ENCODE results near the gene FXYD5. TPM values are rescaled to one million over a fixed set of nuclear protein-coding genes. Genes with fewer than 3 reads are reported as not detected.

Gene FXYD5
- total RNA-seq, 1 donor from 2014 or later: 81.0 TPM

DNA sequence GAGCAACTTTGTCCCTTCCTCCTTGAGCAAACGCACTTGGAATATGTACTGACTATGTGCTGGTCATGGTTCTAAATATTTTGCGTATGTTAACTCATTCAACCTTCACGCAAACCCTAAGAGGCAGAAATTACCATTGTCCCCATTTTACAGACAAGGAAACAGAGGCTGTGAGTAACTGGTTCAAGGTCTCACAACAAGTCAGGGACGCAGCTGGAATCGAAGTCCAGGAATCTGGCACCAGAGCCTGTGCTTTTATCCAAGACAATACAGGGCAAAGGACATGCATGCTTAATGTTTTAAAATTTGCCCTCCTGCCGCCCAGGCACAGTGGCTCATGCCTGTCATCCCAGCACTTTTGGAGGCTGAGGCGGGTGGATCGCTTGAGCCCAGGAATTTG is 5.1 kb downstream of the FXYD5 start:
- Mint-ChIP-seq H3K9me3 (ENCODE audit: unreplicated experiment) (peaks cover 12% of the 10 kb centered on the region), H3K4me1 (ENCODE audit: unreplicated experiment) (peaks cover 22% of the 10 kb centered on the region), H3K36me3 (ENCODE audit: unreplicated experiment) (peaks cover 27% of the 10 kb centered on the region), H3K4me3 (ENCODE audit: unreplicated experiment) (no peak overlapping the region), H3K27ac (ENCODE audit: unreplicated experiment) (no peak overlapping the region), H3K27me3 (ENCODE audit: unreplicated experiment) (no peaks in the 10 kb centered on the region)
- no peak for DNase-seq (ENCODE audit: extremely low spot score, unreplicated experiment)
- TF ChIP-seq, protein P1, sequence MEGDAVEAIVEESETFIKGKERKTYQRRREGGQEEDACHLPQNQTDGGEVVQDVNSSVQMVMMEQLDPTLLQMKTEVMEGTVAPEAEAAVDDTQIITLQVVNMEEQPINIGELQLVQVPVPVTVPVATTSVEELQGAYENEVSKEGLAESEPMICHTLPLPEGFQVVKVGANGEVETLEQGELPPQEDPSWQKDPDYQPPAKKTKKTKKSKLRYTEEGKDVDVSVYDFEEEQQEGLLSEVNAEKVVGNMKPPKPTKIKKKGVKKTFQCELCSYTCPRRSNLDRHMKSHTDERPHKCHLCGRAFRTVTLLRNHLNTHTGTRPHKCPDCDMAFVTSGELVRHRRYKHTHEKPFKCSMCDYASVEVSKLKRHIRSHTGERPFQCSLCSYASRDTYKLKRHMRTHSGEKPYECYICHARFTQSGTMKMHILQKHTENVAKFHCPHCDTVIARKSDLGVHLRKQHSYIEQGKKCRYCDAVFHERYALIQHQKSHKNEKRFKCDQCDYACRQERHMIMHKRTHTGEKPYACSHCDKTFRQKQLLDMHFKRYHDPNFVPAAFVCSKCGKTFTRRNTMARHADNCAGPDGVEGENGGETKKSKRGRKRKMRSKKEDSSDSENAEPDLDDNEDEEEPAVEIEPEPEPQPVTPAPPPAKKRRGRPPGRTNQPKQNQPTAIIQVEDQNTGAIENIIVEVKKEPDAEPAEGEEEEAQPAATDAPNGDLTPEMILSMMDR (IDR thresholded peaks at IDR 0.05): no peak

DNA sequence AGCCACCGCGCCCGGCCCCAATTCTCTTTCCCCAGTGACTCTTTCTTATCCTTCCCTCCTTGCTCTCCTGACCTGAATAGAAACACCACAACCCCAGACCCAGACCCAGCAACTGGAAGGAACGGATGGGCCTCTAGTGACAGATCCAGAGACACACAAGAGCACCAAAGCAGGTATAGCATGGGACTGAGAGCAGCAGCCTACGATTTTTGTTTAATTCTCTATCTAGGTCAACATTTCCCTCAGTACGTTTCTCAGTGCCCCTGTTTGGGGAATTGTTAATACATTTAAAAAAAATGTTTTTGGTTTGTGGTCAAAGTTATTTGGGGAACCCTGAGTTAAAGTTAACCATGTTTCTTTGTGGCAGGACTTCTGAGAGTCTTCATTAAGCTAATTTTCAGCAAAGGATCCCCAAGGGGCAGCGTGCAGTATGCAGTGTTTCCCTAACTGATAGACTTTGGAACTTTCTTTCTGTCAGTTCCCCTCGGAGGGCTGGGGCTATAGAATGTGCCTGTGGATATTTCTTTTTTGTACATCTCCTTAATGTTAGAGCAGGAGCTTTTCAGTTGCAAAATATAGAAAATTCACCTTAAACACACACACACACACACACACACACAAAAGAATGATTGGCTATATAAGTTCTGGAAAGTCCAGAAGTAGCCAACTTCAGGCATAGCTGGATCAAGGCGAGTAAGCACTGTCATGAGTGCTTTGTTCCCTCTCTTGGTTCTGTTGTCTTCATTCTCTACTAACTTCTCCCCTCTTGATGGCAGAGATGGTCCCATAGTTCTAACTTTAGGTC is 6.3 kb downstream of the FXYD5 start:
- H3K4me1 Mint-ChIP-seq (ENCODE audit: unreplicated experiment): peaks cover 10% of the 10 kb centered on the region
- no peak overlapping the region for H3K4me3 Mint-ChIP-seq (ENCODE audit: unreplicated experiment)
- DNase-seq (ENCODE audit: extremely low spot score, unreplicated experiment): no peak
- H3K36me3 Mint-ChIP-seq (ENCODE audit: unreplicated experiment): peaks cover 33% of the 10 kb centered on the region
- H3K9me3 Mint-ChIP-seq (ENCODE audit: unreplicated experiment): peaks cover 12% of the 10 kb centered on the region
- H3K27ac Mint-ChIP-seq (ENCODE audit: unreplicated experiment): no peak overlapping the region
- H3K27me3 Mint-ChIP-seq (ENCODE audit: unreplicated experiment): no peaks in the 10 kb centered on the region
- TF ChIP-seq, protein P1 (IDR thresholded peaks at IDR 0.05): no peak

DNA sequence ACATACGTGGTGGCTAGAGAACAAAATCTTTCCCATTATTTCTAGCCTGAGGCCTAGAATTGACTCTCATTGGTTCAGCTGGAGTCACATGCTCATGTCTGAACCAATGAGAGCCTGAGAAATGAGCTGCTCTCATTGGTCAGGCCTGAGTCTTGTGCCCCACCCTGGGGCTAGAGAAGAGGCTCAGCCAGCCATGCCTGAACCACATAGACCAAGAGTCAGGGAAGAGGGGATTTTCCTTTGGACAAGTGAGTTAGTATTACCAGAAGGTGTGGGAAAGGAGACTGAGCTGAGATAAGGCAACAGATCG is 6.9 kb downstream of the FXYD5 start:
- Mint-ChIP-seq H3K36me3 (ENCODE audit: unreplicated experiment) (peaks cover 38% of the 10 kb centered on the region), H3K4me3 (ENCODE audit: unreplicated experiment) (no peak overlapping the region), H3K9me3 (ENCODE audit: unreplicated experiment) (peaks cover 12% of the 10 kb centered on the region), H3K27ac (ENCODE audit: unreplicated experiment) (no peak overlapping the region), H3K4me1 (ENCODE audit: unreplicated experiment) (peaks cover 7% of the 10 kb centered on the region), H3K27me3 (ENCODE audit: unreplicated experiment) (no peaks in the 10 kb centered on the region)
- no peak for DNase-seq (ENCODE audit: extremely low spot score, unreplicated experiment)
- TF ChIP-seq, protein P1 (IDR thresholded peaks at IDR 0.05): no peak

DNA sequence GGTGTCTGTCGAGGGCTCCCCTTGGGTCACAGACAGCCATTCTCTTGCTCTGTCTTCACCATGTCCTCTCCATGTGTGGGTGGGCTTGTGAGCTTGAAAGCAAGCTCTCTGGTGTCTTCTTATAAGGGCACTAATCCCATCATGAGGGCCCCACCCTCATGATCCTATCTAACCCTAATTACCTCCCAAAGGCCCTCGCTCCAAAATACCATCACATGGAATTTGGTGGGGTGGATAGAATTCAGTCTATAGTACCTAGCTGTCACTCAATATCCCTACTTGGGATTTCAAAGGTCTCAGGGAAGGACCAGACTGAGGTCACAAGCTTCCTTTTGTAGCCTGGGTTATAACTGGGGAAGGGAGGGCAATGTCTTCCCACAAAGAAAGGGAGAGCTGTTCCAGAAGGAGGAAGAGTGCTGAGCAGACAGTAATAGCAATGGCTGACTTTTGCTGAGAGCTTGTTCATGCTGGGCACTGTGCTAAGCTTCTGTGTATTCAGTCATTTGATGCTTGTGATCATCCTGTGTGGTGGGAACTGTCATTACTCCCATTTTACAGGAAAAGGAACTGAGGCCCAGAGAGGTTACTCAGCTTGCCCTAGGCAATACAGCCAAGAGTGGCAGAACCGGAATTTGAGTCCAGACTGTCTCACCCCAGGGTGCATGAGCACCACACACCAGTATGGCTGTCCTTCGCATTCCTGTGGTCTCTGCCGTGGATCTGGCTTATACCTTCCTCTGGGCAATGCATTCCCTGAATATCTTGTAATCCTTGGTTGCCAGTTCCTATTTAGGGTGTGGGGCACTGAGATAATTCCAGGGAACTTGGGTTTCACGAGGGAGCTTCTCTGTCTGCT is 8.2 kb downstream of the FXYD5 start:
- DNase-seq (ENCODE audit: extremely low spot score, unreplicated experiment): no peak
- Mint-ChIP-seq H3K9me3 (ENCODE audit: unreplicated experiment) (peaks cover 12% of the 10 kb centered on the region), H3K36me3 (ENCODE audit: unreplicated experiment) (peaks cover 42% of the 10 kb centered on the region), H3K27ac (ENCODE audit: unreplicated experiment) (peak overlapping the region; percentile 85), H3K4me3 (ENCODE audit: unreplicated experiment) (no peak overlapping the region), H3K4me1 (ENCODE audit: unreplicated experiment) (peaks cover 17% of the 10 kb centered on the region), H3K27me3 (ENCODE audit: unreplicated experiment) (no peaks in the 10 kb centered on the region)
- TF ChIP-seq, protein P1 (IDR thresholded peaks at IDR 0.05): no peak

DNA sequence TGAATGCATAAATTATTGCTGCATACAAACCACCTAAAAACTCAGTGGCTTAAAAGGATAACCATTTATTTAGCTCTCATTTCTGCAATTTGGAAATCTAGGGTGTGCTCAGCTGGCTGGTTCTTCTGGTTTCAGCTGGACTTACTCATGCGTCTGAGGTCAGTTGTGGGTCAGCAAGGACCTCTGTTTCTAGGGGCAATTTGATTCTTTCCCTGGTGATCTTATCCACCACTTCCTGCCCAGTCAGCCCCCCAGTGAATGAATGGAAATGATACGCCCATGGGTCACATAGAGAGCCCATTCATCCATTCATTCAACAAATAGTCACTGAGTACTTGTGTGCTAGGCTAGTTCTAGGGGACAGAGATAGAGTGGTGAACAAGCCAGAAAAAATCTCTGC is 9.9 kb downstream of the FXYD5 start:
- Mint-ChIP-seq H3K4me1 (ENCODE audit: unreplicated experiment) (peaks cover 20% of the 10 kb centered on the region), H3K27ac (ENCODE audit: unreplicated experiment) (no peak overlapping the region), H3K9me3 (ENCODE audit: unreplicated experiment) (peaks cover 12% of the 10 kb centered on the region), H3K36me3 (ENCODE audit: unreplicated experiment) (peaks cover 37% of the 10 kb centered on the region), H3K4me3 (ENCODE audit: unreplicated experiment) (no peak overlapping the region), H3K27me3 (ENCODE audit: unreplicated experiment) (no peaks in the 10 kb centered on the region)
- no peak for DNase-seq (ENCODE audit: extremely low spot score, unreplicated experiment)
- TF ChIP-seq, protein P1 (IDR thresholded peaks at IDR 0.05): no peak

Measured in osteocyte (in vitro differentiated cells).